ENCODE measurements around the gene AMOTL1. TPM values are rescaled to one million over a fixed set of nuclear protein-coding genes. Genes with fewer than 3 reads are reported as not detected.

The AMOTL1 gene
- total RNA-seq, 5 donors from 2014 or later (not counting 1 experiment from before 2014, with no cell fraction given) = 0.07 to 1.2 (median 0.35) TPM

DNA sequence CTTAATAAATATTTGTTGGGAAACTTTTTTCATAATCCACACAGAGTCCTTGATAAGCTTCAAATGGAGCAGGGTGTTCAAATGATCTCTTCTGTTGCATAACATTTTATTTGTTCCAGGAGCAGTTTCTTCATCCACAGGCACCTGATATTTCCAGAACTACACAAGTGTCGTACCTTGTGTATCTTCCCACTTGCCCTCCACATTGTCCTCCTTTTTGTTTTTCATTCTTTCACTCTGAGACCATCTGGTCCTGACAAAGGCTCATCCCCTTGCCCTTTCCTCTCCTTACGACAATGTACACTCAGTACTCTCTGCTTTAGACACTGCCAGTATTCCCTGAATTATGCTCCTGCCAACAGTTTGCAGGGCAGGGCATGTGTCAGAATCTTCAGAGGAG lies 5.2 kb upstream of the AMOTL1 start:
- no peak overlapping the region for H3K27ac ChIP-seq (ENCODE audit: low read length)
- H3K4me1 ChIP-seq (ENCODE audit: control insufficient read depth in 1 of 2, extremely low read depth in 1 of 2, insufficient read depth in 2 of 2, low read length in 2 of 2) = no peaks in the 10 kb centered on the region
- peaks cover 0 to 10% of the 10 kb centered on the region in 2 experiments for H3K27me3 ChIP-seq (replicated peaks in 1 of 2; ENCODE audit: control insufficient read depth in 2 of 2, extremely low read depth in 1 of 2, insufficient read depth in 2 of 2, low read length in 1 of 2)
- DNase-seq = no peak
- H3K27me3 Mint-ChIP-seq = peaks cover 9 to 11% of the 10 kb centered on the region in 2 donors
- POLR2A ChIA-PET = no interaction called here
- H3K4me1 Mint-ChIP-seq = peaks cover 0 to 3% (median 2%) of the 10 kb centered on the region in 3 donors
- no peaks in the 10 kb centered on the region for H3K9me3 ChIP-seq
- 71% methylated on average over 2 of the region's 2 CpGs for WGBS (ENCODE audit: insufficient coverage)
- no peak overlapping the region for H3K4me3 ChIP-seq (ENCODE audit: control insufficient read depth in 1 of 2, extremely low read depth in 1 of 2, low read length in 1 of 2)
- no peak for ATAC-seq (replicated peaks in 1 of 4)
- CTCF ChIA-PET = interaction anchor here in 1 of 2 donors (0.6 kb wide), 1 partner anchor 435 kb away, joined by 3 read pairs; no protein-coding TSS in a partner anchor
- no peak overlapping the region for H3K27ac Mint-ChIP-seq
- H3K9me3 Mint-ChIP-seq = no peaks in the 10 kb centered on the region
- no peaks in the 10 kb centered on the region for H3K36me3 Mint-ChIP-seq
- H3K36me3 ChIP-seq (ENCODE audit: control insufficient read depth in 2 of 2, extremely low read depth in 1 of 2, insufficient read depth in 1 of 2, low read length in 1 of 2) = no peaks in the 10 kb centered on the region
- no peak overlapping the region for H3K4me3 Mint-ChIP-seq

DNA sequence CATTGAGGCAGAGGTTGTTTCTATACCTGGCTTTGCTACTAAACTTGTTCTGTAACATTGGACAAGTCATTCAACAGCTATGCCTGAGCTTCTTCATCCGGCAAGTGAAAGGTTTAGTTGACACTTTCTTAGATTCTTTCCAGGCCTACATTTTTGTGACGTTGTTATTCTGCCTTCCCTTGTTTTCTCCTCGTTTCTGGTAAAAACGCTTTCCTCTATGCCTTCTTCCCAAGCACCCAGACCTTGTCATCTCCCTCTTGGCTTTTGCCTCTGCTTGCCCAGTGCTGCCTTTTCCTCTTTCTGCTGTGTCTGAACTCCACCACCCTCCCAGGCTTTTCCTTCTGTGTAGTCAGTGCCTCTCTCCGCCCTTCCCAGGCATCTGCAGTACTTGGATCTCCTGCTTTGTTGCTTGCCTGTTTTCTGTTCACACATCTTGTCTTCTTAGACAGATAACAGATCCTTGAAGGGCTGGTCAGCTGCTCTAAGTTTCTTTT lies 1.4 kb upstream of the AMOTL1 start:
- Histone ChIP-seq H3K27ac (ENCODE audit: low read length) (no peak overlapping the region), H3K9me3 (no peaks in the 10 kb centered on the region), H3K4me1 (ENCODE audit: control insufficient read depth in 1 of 2, extremely low read depth in 1 of 2, insufficient read depth in 2 of 2, low read length in 2 of 2) (peaks cover 0 to 12% of the 10 kb centered on the region in 2 experiments), H3K27me3 (replicated peaks in 1 of 2; ENCODE audit: control insufficient read depth in 2 of 2, extremely low read depth in 1 of 2, insufficient read depth in 2 of 2, low read length in 1 of 2) (peaks cover 6 to 28% of the 10 kb centered on the region in 2 experiments), H3K4me3 (ENCODE audit: control insufficient read depth in 1 of 2, extremely low read depth in 1 of 2, low read length in 1 of 2) (no peak overlapping the region), H3K36me3 (ENCODE audit: control insufficient read depth in 2 of 2, extremely low read depth in 1 of 2, insufficient read depth in 1 of 2, low read length in 1 of 2) (no peaks in the 10 kb centered on the region)
- no peaks in the 10 kb centered on the region for H3K9me3 Mint-ChIP-seq
- no peak for DNase-seq
- no peak overlapping the region for H3K4me3 Mint-ChIP-seq
- POLR2A ChIA-PET = no interaction called here
- no peak for ATAC-seq (replicated peaks in 1 of 4)
- 88% methylated on average over 4 of the region's 5 CpGs for WGBS (ENCODE audit: insufficient coverage)
- H3K36me3 Mint-ChIP-seq = no peaks in the 10 kb centered on the region
- H3K27ac Mint-ChIP-seq = no peak overlapping the region
- CTCF ChIA-PET = no interaction called here
- H3K27me3 Mint-ChIP-seq = peaks cover 24 to 31% of the 10 kb centered on the region in 2 donors
- peaks cover 8 to 12% (median 10%) of the 10 kb centered on the region in 3 donors for H3K4me1 Mint-ChIP-seq

DNA sequence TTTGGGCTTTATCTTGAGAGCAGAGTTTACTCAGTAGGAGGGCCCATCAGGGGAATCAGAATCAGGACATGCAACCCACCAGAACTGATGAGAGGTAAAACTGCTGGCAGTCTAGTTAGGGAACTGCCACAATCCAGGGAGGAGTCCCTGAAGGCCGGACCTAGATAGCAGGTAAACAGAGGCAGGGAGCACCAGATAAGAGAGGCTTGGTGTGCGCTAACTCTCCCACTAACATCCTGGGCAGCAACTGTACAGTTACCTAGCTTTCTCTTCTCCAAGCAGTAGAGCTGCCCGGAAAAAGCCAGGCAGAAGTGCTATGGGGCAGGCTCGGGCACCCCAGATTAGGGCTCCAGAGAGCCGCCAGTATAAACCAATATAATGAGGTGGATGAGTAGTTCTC lies 865 bp upstream of the AMOTL1 start:
- no peak for DNase-seq
- no peaks in the 10 kb centered on the region for H3K36me3 Mint-ChIP-seq

DNA sequence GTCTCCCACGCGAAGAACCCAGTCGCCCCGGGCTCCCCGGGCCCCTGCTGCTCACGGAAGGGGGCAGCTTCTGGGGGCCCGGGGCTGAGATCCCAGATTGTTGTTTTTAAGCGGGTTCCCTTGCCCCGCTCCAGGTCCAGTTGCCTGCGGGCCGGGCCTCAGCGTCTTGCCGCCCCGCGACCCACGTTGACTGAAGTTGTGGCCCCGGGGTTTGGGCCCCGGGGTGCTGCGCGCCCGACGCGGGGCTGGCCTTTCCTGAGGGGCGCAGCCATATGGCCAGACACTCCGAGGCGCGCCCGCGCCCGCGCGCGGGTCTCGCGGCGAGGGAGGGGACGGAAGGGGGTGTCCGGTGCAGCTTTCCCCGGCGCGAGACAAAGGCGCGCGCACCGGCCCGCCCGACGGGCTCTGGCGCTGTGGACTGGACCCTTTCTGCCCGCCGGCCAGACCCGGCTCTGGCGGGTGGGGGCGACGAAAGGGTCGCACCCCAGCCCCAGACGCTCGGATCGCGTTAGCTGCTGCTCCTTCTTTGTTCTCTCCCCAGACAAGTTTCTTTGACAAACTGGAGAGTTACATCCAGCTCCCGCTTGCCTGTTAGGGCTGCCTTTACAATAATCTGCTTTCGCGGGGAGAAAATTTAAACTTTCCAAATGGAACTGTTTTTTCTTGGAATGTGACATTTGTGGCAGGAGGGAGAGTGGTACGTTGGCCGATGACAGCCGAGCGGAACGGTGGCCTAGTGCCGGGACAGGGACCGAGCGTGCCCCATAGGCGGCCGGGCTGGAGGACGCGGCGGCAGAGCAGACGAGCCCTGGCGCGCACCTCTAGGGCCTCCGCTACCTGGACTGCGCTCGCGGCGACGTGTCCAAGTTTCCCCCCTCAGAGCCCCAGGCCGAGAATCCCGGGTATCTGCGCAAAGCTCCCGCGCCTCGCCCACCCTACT lies 716 bp downstream of the AMOTL1 start:
- Mint-ChIP-seq H3K36me3 (no peaks in the 10 kb centered on the region), H3K4me1 (peaks cover 8 to 12% (median 10%) of the 10 kb centered on the region in 3 donors), H3K4me3 (peak overlapping the region in 2 of 3 donors; percentile 52 to 59), H3K27ac (no peak overlapping the region), H3K27me3 (peaks cover 32 to 47% of the 10 kb centered on the region in 2 donors), H3K9me3 (no peaks in the 10 kb centered on the region)
- H3K36me3 ChIP-seq (ENCODE audit: control insufficient read depth in 2 of 2, extremely low read depth in 1 of 2, insufficient read depth in 1 of 2, low read length in 1 of 2) = no peaks in the 10 kb centered on the region
- no peaks in the 10 kb centered on the region for H3K9me3 ChIP-seq
- POLR2A ChIA-PET = no interaction called here
- H3K27ac ChIP-seq (ENCODE audit: low read length) = no peak overlapping the region
- ATAC-seq (replicated peaks in 1 of 4) = peak in 1 of 4 experiments; percentile 12
- WGBS (ENCODE audit: insufficient coverage) = 2% methylated on average over 88 of the region's 91 CpGs
- H3K4me3 ChIP-seq (ENCODE audit: control insufficient read depth in 1 of 2, extremely low read depth in 1 of 2, low read length in 1 of 2) = peak overlapping the region; percentile 18 to 87
- H3K27me3 ChIP-seq (replicated peaks in 1 of 2; ENCODE audit: control insufficient read depth in 2 of 2, extremely low read depth in 1 of 2, insufficient read depth in 2 of 2, low read length in 1 of 2) = peaks cover 6 to 30% of the 10 kb centered on the region in 2 experiments
- no peak for DNase-seq
- peaks cover 0 to 12% of the 10 kb centered on the region in 2 experiments for H3K4me1 ChIP-seq (ENCODE audit: control insufficient read depth in 1 of 2, extremely low read depth in 1 of 2, insufficient read depth in 2 of 2, low read length in 2 of 2)
- CTCF ChIA-PET = no interaction called here

More for the DNA sequence above, 865 bp upstream of the AMOTL1 start:
- Histone ChIP-seq H3K4me3 (ENCODE audit: control insufficient read depth in 1 of 2, extremely low read depth in 1 of 2, low read length in 1 of 2) (no peak overlapping the region), H3K27ac (ENCODE audit: low read length) (no peak overlapping the region), H3K4me1 (ENCODE audit: control insufficient read depth in 1 of 2, extremely low read depth in 1 of 2, insufficient read depth in 2 of 2, low read length in 2 of 2) (peaks cover 0 to 12% of the 10 kb centered on the region in 2 experiments), H3K27me3 (replicated peaks in 1 of 2; ENCODE audit: control insufficient read depth in 2 of 2, extremely low read depth in 1 of 2, insufficient read depth in 2 of 2, low read length in 1 of 2) (peaks cover 6 to 28% of the 10 kb centered on the region in 2 experiments), H3K9me3 (no peaks in the 10 kb centered on the region), H3K36me3 (ENCODE audit: control insufficient read depth in 2 of 2, extremely low read depth in 1 of 2, insufficient read depth in 1 of 2, low read length in 1 of 2) (no peaks in the 10 kb centered on the region)
- peaks cover 8 to 12% (median 10%) of the 10 kb centered on the region in 3 donors for H3K4me1 Mint-ChIP-seq
- H3K4me3 Mint-ChIP-seq = no peak overlapping the region
- no peak for ATAC-seq (replicated peaks in 1 of 4)
- WGBS (ENCODE audit: insufficient coverage) = 100% methylated on average over 1 of the region's 5 CpGs
- H3K27me3 Mint-ChIP-seq = peaks cover 27 to 36% of the 10 kb centered on the region in 2 donors
- ChIA-PET CTCF (no interaction called here), POLR2A (no interaction called here)
- no peaks in the 10 kb centered on the region for H3K9me3 Mint-ChIP-seq
- H3K27ac Mint-ChIP-seq = no peak overlapping the region

DNA sequence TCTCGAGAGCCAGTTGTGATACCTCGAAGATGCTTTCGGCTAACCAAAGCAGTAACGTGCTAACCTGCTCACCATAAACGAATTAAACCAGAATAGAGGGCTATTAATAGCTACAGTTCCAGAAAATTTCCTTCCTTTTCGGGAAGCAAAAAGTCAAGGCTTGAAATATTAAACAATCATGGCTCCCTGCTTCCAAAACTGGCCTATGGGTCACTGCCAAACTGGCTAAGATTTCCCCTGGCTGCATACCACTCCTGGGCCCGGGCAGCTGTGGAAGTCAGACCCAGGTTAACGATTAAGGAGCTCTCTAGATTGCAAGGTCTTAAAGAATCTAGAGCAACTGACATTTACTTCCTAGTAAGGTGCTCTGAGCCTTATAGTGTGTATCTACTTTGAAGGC lies 1.7 kb downstream of the AMOTL1 start:
- DNase-seq (no peak), ATAC-seq (replicated peaks in 1 of 4) (no peak)
- H3K4me3 Mint-ChIP-seq = peak overlapping the region in 1 of 3 donors; percentile 52
- no peaks in the 10 kb centered on the region for H3K36me3 Mint-ChIP-seq
- POLR2A ChIA-PET = no interaction called here
- peaks cover 6 to 30% of the 10 kb centered on the region in 2 experiments for H3K27me3 ChIP-seq (replicated peaks in 1 of 2; ENCODE audit: control insufficient read depth in 2 of 2, extremely low read depth in 1 of 2, insufficient read depth in 2 of 2, low read length in 1 of 2)
- H3K36me3 ChIP-seq (ENCODE audit: control insufficient read depth in 2 of 2, extremely low read depth in 1 of 2, insufficient read depth in 1 of 2, low read length in 1 of 2) = no peaks in the 10 kb centered on the region
- H3K27me3 Mint-ChIP-seq = peaks cover 37 to 52% of the 10 kb centered on the region in 2 donors
- H3K27ac Mint-ChIP-seq = no peak overlapping the region
- CTCF ChIA-PET = interaction anchor here in 1 of 2 donors (0.6 kb wide), 1 partner anchor 39 kb away, joined by 13 read pairs; no protein-coding TSS in a partner anchor
- no peaks in the 10 kb centered on the region for H3K9me3 Mint-ChIP-seq
- WGBS (ENCODE audit: insufficient coverage) = 92% methylated on average over 2 of the region's 8 CpGs
- no peak overlapping the region for H3K27ac ChIP-seq (ENCODE audit: low read length)
- peaks cover 8 to 12% (median 10%) of the 10 kb centered on the region in 3 donors for H3K4me1 Mint-ChIP-seq
- H3K4me3 ChIP-seq (ENCODE audit: control insufficient read depth in 1 of 2, extremely low read depth in 1 of 2, low read length in 1 of 2) = peak overlapping the region in 1 of 2 donors; percentile 87
- H3K9me3 ChIP-seq = no peaks in the 10 kb centered on the region
- peaks cover 0 to 12% of the 10 kb centered on the region in 2 experiments for H3K4me1 ChIP-seq (ENCODE audit: control insufficient read depth in 1 of 2, extremely low read depth in 1 of 2, insufficient read depth in 2 of 2, low read length in 2 of 2)

DNA sequence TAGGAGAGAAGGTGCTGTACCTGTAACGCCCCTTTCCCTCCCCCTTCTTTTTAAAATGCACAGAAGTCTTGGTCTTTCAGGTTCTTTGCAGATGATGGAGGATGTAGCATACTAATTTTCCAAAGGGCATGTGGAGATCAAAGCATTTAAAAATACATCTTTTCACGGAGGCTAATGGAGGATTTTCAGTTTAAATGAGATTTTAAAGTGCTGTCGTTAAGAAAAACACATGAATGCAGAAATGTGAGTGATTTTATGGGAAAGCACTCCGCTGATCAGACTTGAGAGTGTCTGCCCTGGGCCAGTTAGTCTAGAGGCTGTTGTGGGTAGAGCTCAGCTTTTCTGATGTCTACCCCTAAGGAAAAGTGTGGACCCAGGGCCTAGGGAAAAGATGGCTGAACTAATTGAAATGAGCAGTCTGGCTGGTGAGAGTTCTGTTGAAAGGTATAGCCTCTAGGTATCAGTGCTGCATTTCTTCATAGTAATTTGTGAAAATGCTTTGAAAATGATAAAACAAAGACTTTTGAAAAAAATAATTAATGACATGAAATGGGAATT lies 2.5 kb downstream of the AMOTL1 start:
- no peak for ATAC-seq (replicated peaks in 1 of 4)
- no peak overlapping the region for H3K4me3 Mint-ChIP-seq
- CTCF ChIA-PET = interaction anchor here in 1 of 2 donors (0.6 kb wide), 1 partner anchor 38 kb away, joined by 13 read pairs; no protein-coding TSS in a partner anchor

More for the DNA sequence above, 2.5 kb downstream of the AMOTL1 start:
- no peak overlapping the region for H3K27ac ChIP-seq (ENCODE audit: low read length)
- POLR2A ChIA-PET = no interaction called here
- WGBS (ENCODE audit: insufficient coverage) = 96% methylated on average over 3 of the region's 4 CpGs
- Mint-ChIP-seq H3K27ac (no peak overlapping the region), H3K36me3 (no peaks in the 10 kb centered on the region), H3K27me3 (peaks cover 37 to 54% of the 10 kb centered on the region in 2 donors), H3K4me1 (peaks cover 8 to 12% (median 10%) of the 10 kb centered on the region in 3 donors), H3K9me3 (no peaks in the 10 kb centered on the region)
- no peaks in the 10 kb centered on the region for H3K36me3 ChIP-seq (ENCODE audit: control insufficient read depth in 2 of 2, extremely low read depth in 1 of 2, insufficient read depth in 1 of 2, low read length in 1 of 2)
- H3K4me1 ChIP-seq (ENCODE audit: control insufficient read depth in 1 of 2, extremely low read depth in 1 of 2, insufficient read depth in 2 of 2, low read length in 2 of 2) = peaks cover 0 to 12% of the 10 kb centered on the region in 2 experiments
- no peak for DNase-seq
- peaks cover 6 to 30% of the 10 kb centered on the region in 2 experiments for H3K27me3 ChIP-seq (replicated peaks in 1 of 2; ENCODE audit: control insufficient read depth in 2 of 2, extremely low read depth in 1 of 2, insufficient read depth in 2 of 2, low read length in 1 of 2)
- H3K4me3 ChIP-seq (ENCODE audit: control insufficient read depth in 1 of 2, extremely low read depth in 1 of 2, low read length in 1 of 2) = no peak overlapping the region
- no peaks in the 10 kb centered on the region for H3K9me3 ChIP-seq
